Measurements from ENCODE around the gene GAS2L1. TPM values are rescaled to one million over a fixed set of nuclear protein-coding genes. Genes with fewer than 3 reads are reported as not detected.
A peak's percentile ranks its signal among the peaks of the same experiment; 100 is the strongest.

GAS2L1 gene
- polyA plus RNA-seq, 3 donors = 14.9 to 20.0 (median 15.7) TPM

GRCh38 chr22:29331658-29332300, 25.3 kb downstream of the GAS2L1 start:
- Histone ChIP-seq H4K20me1 (ENCODE audit: insufficient read depth, low read length) (peaks cover 53% of the 10 kb centered on the region), H2AFZ (ENCODE audit: insufficient read depth, low read depth, low read length, poor library complexity, severe bottlenecking) (no peak overlapping the region), H3K27ac (ENCODE audit: low read depth in 1 of 2, low read length in 2 of 2) (no peak overlapping the region), H3K27me3 (ENCODE audit: control insufficient read depth in 2 of 2, insufficient read depth in 2 of 2, low read length in 2 of 2) (no peaks in the 10 kb centered on the region), H3K4me1 (ENCODE audit: control insufficient read depth in 1 of 2, insufficient read depth in 2 of 2, low read length in 2 of 2) (no peaks in the 10 kb centered on the region), H3K9ac (ENCODE audit: insufficient read depth, low read length, poor library complexity, severe bottlenecking) (no peak overlapping the region), H3K4me2 (replicated peaks; ENCODE audit: extremely low read depth, low read length, poor library complexity, severe bottlenecking) (no peak overlapping the region), H3K79me2 (ENCODE audit: insufficient read depth, low read length) (no peaks in the 10 kb centered on the region), H3K36me3 (replicated peaks in 1 of 2; ENCODE audit: control insufficient read depth in 1 of 2, insufficient read depth in 2 of 2, low read length in 2 of 2) (peaks cover 99 to 100% of the 10 kb centered on the region in 2 donors), H3K4me3 (replicated peaks in 1 of 3; ENCODE audit: low read depth in 2 of 3, low read length in 3 of 3) (no peak overlapping the region), H3K9me3 (replicated peaks in 1 of 2; ENCODE audit: control insufficient read depth in 1 of 2, insufficient read depth in 1 of 2, low read length in 2 of 2) (no peaks in the 10 kb centered on the region)
- Mint-ChIP-seq H3K4me1 (no peaks in the 10 kb centered on the region), H3K36me3 (peaks cover 74 to 95% of the 10 kb centered on the region in 2 donors), H3K27ac (peak overlapping the region in 1 of 7 donors; percentile 32), H3K4me3 (no peak overlapping the region), H3K27me3 (ENCODE audit: low read depth in 3 of 3) (peaks cover 0 to 2% (median 0%) of the 10 kb centered on the region in 3 donors), H3K9me3 (no peaks in the 10 kb centered on the region)
- 88% methylated on average over 14 of the region's 14 CpGs for WGBS (ENCODE audit: insufficient coverage)
- intact Hi-C loops (cut with micrococcal nuclease) = no loop called here
- TF ChIP-seq CTCF (IDR thresholded peaks at IDR 0.05) = no peak
- DNase-seq = no peak

- no peak overlapping the region for H3K4me2 ChIP-seq (replicated peaks; ENCODE audit: extremely low read depth, low read length, poor library complexity, severe bottlenecking)
- DNase-seq = no peak
- H3K27me3 ChIP-seq (ENCODE audit: control insufficient read depth in 2 of 2, insufficient read depth in 2 of 2, low read length in 2 of 2) = no peaks in the 10 kb centered on the region
- no peaks in the 10 kb centered on the region for H3K9me3 ChIP-seq (replicated peaks in 1 of 2; ENCODE audit: control insufficient read depth in 1 of 2, insufficient read depth in 1 of 2, low read length in 2 of 2)
- no peak overlapping the region for H3K9ac ChIP-seq (ENCODE audit: insufficient read depth, low read length, poor library complexity, severe bottlenecking)
- peaks cover 78 to 96% of the 10 kb centered on the region in 2 donors for H3K36me3 Mint-ChIP-seq
- no peaks in the 10 kb centered on the region for H3K4me1 ChIP-seq (ENCODE audit: control insufficient read depth in 1 of 2, insufficient read depth in 2 of 2, low read length in 2 of 2)
- H3K36me3 ChIP-seq (replicated peaks in 1 of 2; ENCODE audit: control insufficient read depth in 1 of 2, insufficient read depth in 2 of 2, low read length in 2 of 2) = peaks cover 99 to 100% of the 10 kb centered on the region in 2 donors
- peak overlapping the region in 3 of 7 donors; percentile 22 to 54 (median 45) for H3K27ac Mint-ChIP-seq
- H4K20me1 ChIP-seq (ENCODE audit: insufficient read depth, low read length) = peaks cover 60% of the 10 kb centered on the region
- no peaks in the 10 kb centered on the region for H3K9me3 Mint-ChIP-seq
- no peak overlapping the region for H3K27ac ChIP-seq (ENCODE audit: low read depth in 1 of 2, low read length in 2 of 2)
- TF ChIP-seq CTCF (IDR thresholded peaks at IDR 0.05) = no peak
- 82% methylated on average over 7 of the region's 8 CpGs for WGBS (ENCODE audit: insufficient coverage)
- H3K4me1 Mint-ChIP-seq = no peaks in the 10 kb centered on the region
- H3K79me2 ChIP-seq (ENCODE audit: insufficient read depth, low read length) = no peaks in the 10 kb centered on the region
- H3K4me3 Mint-ChIP-seq = no peak overlapping the region
- intact Hi-C loops (cut with micrococcal nuclease) = no loop called here
- no peak overlapping the region for H2AFZ ChIP-seq (ENCODE audit: insufficient read depth, low read depth, low read length, poor library complexity, severe bottlenecking)
- peaks cover 0 to 2% (median 0%) of the 10 kb centered on the region in 3 donors for H3K27me3 Mint-ChIP-seq (ENCODE audit: low read depth in 3 of 3)
- no peak overlapping the region for H3K4me3 ChIP-seq (replicated peaks in 1 of 3; ENCODE audit: low read depth in 2 of 3, low read length in 3 of 3)
Measured at GRCh38 chr22:29332886-29333496, 26.5 kb downstream of the GAS2L1 start.

Measured in CD14-positive monocyte (primary cell).